RWPE2 (cell line): Measurements from ENCODE around the gene TCTA.

Source experiments
- ATAC-seq: fragments of 200-7000 bp; cut with Tn5 transposase; 3 replicates; pipeline ENCODE4 v1.9.1; 2021; ENCODE audit warnings: low read depth
- DNase-seq: peaks from one replicate; pipeline ENCODE4 v3.0.0-alpha.2; 2020; ENCODE audit warnings: low spot score
- H3K27ac ChIP-seq: fragments of 450-650 bp; 2 replicates; pipeline ENCODE4 v1.5.1; 2017; ENCODE audit warnings: mild to moderate bottlenecking; ENCODE audit not compliant: poor library complexity, severe bottlenecking
- H3K27me3 ChIP-seq: fragments of 250-450 bp; sonication (Bioruptor Pico); 2 replicates; pipeline ENCODE4 v1.5.1; 2021; ENCODE audit warnings: mild to moderate bottlenecking, moderate library complexity; ENCODE audit not compliant: insufficient read depth, poor library complexity, severe bottlenecking
- H3K36me3 ChIP-seq: fragments of 250-450 bp; sonication (Bioruptor Pico); 2 replicates; pipeline ENCODE4 v1.5.1; 2020; ENCODE audit warnings: low read depth, mild to moderate bottlenecking, moderate library complexity
- H3K4me1 ChIP-seq: fragments of 250-450 bp; sonication (Bioruptor Pico); 2 replicates; pipeline ENCODE4 v1.5.1; 2021; ENCODE audit warnings: mild to moderate bottlenecking, moderate library complexity; ENCODE audit not compliant: insufficient read depth, poor library complexity, severe bottlenecking
- H3K4me3 ChIP-seq: fragments of 250-450 bp; sonication (Bioruptor Pico); 2 replicates; pipeline ENCODE4 v1.5.1; 2021; ENCODE audit warnings: mild to moderate bottlenecking, moderate library complexity; ENCODE audit not compliant: severe bottlenecking
- H3K9me3 ChIP-seq: fragments of 250-450 bp; sonication (Bioruptor Pico); 2 replicates; pipeline ENCODE4 v1.5.1; 2021; ENCODE audit warnings: mild to moderate bottlenecking, moderate library complexity; ENCODE audit not compliant: severe bottlenecking
- TF ChIP-seq, protein P1 (sequence below): fragments of 450-650 bp; IDR thresholded peaks from one replicate; pipeline ENCODE4 v1.5.1; 2017; ENCODE audit warnings: mild to moderate bottlenecking, moderate library complexity; ENCODE audit not compliant: poor library complexity, severe bottlenecking

TCTA gene

DNA sequence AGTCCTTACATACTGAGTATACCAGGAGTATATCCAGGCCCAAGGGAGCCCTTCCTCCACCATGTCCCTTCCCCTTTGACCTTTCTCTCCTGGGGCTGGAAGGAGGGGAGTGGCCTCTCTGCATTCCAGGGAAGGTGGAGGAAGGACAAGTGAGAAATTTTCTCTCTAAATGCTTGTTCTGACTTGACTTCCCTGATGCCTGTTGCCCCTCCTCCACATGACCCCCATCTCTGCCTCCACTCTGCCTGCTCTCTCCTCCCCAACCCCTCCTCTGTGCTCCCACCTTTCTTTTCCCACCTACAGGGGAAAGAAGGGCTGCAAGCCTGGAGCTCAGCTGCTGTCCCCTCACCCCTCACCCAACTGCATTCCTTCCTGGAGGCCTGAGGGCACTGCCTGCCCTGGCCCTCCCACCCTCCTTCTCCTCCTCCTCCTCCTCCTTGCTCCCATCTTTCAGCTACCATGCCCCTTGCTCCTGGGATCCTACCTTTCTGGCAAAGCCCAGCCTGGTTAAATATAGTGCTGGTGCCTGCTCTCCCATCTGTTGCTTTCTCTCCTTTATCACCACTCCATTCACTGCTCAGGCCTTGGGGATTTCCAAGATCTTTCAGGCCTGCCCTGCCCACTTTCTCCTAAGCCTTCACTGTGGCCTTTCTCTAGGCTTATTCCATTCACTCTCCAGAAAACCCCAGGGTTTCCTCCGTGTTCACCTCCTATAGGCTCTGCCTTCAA lies 49.4 kb downstream of the TCTA start:
- H3K27me3 ChIP-seq = no peaks in the 10 kb centered on the region
- H3K4me1 ChIP-seq = peaks cover 16% of the 10 kb centered on the region
- no peaks in the 10 kb centered on the region for H3K9me3 ChIP-seq
- H3K4me3 ChIP-seq = no peak overlapping the region
- TF ChIP-seq, protein P1, sequence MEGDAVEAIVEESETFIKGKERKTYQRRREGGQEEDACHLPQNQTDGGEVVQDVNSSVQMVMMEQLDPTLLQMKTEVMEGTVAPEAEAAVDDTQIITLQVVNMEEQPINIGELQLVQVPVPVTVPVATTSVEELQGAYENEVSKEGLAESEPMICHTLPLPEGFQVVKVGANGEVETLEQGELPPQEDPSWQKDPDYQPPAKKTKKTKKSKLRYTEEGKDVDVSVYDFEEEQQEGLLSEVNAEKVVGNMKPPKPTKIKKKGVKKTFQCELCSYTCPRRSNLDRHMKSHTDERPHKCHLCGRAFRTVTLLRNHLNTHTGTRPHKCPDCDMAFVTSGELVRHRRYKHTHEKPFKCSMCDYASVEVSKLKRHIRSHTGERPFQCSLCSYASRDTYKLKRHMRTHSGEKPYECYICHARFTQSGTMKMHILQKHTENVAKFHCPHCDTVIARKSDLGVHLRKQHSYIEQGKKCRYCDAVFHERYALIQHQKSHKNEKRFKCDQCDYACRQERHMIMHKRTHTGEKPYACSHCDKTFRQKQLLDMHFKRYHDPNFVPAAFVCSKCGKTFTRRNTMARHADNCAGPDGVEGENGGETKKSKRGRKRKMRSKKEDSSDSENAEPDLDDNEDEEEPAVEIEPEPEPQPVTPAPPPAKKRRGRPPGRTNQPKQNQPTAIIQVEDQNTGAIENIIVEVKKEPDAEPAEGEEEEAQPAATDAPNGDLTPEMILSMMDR = no peak
- ATAC-seq (peak; percentile 40), DNase-seq (no peak)
- peak overlapping the region; percentile 53 for H3K27ac ChIP-seq
- no peaks in the 10 kb centered on the region for H3K36me3 ChIP-seq

DNA sequence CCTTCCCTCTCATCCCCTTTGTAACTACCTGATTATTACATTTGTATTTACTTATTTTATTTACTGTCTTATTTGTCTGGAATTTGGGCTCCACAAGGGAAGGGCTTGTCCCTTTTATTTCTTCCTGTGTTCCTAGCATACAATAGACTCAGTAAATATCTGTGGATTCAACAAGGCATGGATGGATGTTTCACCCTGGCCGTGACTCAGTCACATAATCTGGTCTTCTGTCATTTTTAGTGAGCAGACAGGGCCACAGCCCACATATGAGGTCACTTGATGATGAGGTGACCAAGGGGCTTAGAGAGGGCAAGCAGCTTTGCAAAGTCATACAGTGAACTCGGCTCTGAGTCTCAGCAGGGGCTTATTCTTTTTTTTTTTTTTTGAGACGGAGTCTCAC lies 50.0 kb downstream of the TCTA start:
- ATAC-seq (no peak), DNase-seq (no peak)
- TF ChIP-seq, protein P1 = no peak
- Histone ChIP-seq H3K27me3 (no peaks in the 10 kb centered on the region), H3K9me3 (no peaks in the 10 kb centered on the region), H3K36me3 (no peaks in the 10 kb centered on the region), H3K27ac (peak overlapping the region; percentile 53), H3K4me3 (no peak overlapping the region), H3K4me1 (peaks cover 16% of the 10 kb centered on the region)

DNA sequence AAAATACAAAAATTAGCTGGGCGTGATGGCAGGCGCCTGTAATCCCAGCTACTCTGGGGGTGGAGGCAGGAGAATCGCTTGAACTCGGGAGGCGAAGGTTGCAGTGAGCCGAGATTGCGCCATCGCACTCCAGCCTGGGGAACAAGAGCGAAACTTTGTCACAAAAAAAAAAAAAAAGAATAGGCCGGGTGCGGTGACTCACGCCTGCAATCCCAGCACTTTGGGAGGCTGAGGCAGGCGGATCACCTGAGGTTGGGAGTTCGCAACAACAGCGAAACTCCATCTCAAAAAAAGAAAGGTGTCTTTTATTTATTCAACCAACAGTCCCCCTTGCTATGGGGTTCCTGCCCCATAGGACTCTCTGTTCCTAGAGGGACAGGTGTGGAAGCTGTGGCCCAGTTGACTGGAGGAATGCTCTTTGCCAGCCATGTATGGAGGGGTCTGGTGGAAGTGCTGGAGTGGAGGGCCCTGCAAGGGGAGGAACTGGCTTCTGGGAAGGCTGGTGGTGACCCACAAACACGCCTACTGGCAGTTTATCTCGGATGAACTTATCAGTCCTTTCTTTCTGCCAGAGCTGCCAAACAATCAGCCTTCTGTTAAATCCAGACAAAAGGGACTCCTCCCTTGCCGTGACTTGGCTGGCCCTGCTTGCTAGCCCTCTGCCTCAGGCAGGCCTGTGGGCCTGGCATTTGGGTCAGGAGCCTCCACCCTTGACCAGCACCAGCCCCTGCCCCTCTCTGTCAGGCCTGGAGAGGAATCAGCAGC lies 53.2 kb downstream of the TCTA start:
- no peaks in the 10 kb centered on the region for H3K27me3 ChIP-seq
- H3K4me1 ChIP-seq = peaks cover 22% of the 10 kb centered on the region
- ATAC-seq (no peak), DNase-seq (no peak)
- no peak overlapping the region for H3K27ac ChIP-seq
- no peak overlapping the region for H3K4me3 ChIP-seq
- H3K9me3 ChIP-seq = no peaks in the 10 kb centered on the region
- H3K36me3 ChIP-seq = no peaks in the 10 kb centered on the region
- TF ChIP-seq, protein P1 = no peak
